GM10847 (cell line): ENCODE data around the gene RPL10A.
A peak's percentile ranks its signal among the peaks of the same experiment; 100 is the strongest.

Source experiments
- POLR2A ChIP-seq: IDR thresholded peaks from 2 replicates; pipeline ENCODE4 v1.6.1; 2011; ENCODE audit not compliant: insufficient read length; ENCODE audit errors: extremely low read depth

The RPL10A gene

DNA sequence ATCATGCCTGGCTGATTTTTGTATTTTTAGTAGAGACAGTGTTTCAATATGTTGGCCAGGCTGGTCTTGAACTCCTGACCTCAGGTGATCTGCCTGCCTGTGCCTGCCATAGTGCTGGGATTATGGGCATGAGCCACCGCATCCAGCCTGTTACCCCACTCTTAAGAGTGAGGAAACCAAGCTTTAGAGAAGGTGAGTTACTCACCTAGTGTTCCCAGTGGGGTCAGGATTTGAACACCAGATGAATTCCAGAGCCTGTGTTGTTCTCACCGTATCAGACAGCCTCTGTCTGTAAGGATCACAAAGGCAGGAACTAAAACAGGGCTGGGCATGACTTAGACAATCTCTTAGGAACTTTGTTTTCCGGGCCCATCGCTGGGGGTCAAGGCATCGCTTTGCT is 25.5 kb upstream of the RPL10A start:
- no peak for TF ChIP-seq POLR2A

GRCh38 chr6:35443341-35444030 is 24.7 kb upstream of the RPL10A start:
- TF ChIP-seq POLR2A: no peak

- TF ChIP-seq POLR2A: no peak
Measured at GRCh38 chr6:35445691-35446090, 22.5 kb upstream of the RPL10A start.

DNA sequence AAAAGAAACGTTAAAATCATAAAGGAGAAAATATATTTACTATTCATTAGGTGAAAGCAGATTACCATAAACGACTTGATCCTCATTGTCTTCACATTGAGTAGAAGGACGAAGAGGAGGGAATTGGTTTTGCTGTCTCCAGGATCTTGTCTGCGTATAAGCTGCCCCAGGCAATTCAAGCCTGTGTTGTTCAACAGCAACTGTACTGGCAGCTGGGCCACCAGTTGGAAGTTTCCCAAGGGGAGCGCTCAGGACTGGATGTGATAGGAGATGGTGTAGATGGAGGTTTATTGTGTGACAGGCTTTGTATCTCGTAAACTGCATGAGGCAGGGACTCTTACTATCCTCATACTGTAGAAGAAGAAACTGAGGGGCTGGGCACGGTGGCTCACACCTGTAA is 20.0 kb upstream of the RPL10A start:
- TF ChIP-seq POLR2A: no peak

GRCh38 chr6:35449287-35449881 is 18.8 kb upstream of the RPL10A start:
- TF ChIP-seq POLR2A: no peak

GRCh38 chr6:35451354-35452182 is 16.6 kb upstream of the RPL10A start:
- no peak for TF ChIP-seq POLR2A

- peak; percentile 28 for TF ChIP-seq POLR2A
Measured at GRCh38 chr6:35452183-35453090, 15.8 kb upstream of the RPL10A start, which contains the start of gene FANCE. Gene FANCE, plus strand, starts transcription at chr6:35452338. Its CDS starts 208 bp downstream, at chr6:35452546.

- TF ChIP-seq POLR2A: no peak
Measured at GRCh38 chr6:35453236-35453635, 15.0 kb upstream of the RPL10A start.

DNA sequence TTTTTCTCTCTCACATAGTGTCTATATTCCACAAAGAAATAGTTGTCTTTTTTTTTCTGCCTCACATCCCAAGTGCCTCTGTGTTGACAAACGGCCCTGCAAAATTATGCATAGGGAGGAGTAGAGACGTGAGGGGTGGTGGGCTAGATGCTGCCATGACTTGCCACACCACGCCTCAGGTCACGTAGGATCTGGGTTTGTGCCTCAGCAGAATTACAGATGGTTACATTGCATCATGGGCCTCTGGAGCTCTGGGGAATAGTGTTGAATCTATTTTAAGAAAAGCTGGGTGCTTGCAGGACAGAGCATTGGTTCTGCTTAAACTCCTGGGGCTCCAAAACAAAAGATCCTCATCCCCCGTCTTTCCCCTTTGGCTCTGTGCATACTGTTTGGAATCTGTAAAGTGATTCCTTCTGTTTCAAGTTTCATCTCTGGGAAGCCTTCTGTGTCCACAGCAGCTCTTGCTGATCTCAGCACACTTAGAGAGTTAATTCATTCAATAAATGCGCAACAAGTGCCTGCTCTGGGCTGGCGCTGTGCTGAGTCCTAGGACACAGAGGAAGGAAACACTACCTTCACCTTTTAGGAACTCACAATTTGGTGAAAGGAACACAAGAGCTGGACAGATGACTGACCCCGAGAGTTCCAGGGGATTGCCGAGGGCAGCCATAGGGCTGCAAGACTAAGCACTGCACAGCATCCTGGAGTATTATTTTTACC is 13.7 kb upstream of the RPL10A start:
- no peak for TF ChIP-seq POLR2A

- TF ChIP-seq POLR2A: no peak
Measured at GRCh38 chr6:35457907-35458306, 10.3 kb upstream of the RPL10A start.

- no peak for TF ChIP-seq POLR2A
Measured at GRCh38 chr6:35461270-35461669, 6.9 kb upstream of the RPL10A start.

DNA sequence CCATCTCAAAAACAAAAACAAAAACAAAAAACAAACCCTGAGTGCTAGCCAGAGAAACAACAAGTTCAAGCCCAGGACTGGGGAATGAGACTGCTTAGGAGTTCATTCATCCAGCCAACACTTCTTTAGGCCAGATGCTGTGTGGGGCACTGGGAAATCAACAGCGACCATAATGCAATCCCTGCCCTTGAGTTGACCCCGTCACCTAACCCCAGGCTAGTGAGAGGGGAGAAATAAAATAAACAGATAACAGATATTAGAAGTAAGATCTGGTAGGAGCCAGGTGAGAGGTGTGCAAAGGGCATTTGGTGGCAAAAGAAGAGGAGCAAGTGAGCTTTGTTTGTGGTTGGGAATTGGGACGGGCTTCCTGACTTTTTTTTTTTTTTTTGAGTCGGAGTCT is 4.9 kb upstream of the RPL10A start:
- no peak for TF ChIP-seq POLR2A

DNA sequence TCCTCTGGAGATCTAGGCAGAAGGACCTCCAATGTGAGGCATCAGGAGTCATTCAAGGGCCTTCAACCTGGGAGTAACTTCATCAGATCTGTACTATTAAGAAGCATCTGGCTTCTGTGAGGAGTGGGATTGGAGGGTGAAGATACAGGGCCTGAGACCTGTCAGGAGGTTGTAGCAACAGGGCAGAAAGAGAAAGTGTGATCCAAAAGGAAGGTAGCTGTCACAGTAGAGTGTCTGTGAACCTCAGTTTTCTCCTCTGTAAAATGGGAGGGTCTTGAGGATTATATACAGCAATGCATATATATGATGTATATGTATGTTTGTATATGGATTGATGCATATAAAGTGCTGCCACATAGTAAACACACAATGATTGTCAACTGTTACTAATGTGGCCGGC is 2.6 kb upstream of the RPL10A start:
- TF ChIP-seq POLR2A: no peak

- TF ChIP-seq POLR2A: no peak
Measured at GRCh38 chr6:35468980-35469750, 964 bp downstream of the RPL10A start.
